ENCODE results near the gene KHNYN.
A peak's percentile ranks its signal among the peaks of the same experiment; 100 is the strongest.
"Not testable (repeated sequence)": the region's sequence is repeated elsewhere in the genome, so short reads cannot be mapped to it uniquely, and the experiment has no call there.

Gene KHNYN

GRCh38 chr14:24439830-24440605, 10.3 kb downstream of the KHNYN start:
- TF ChIP-seq CTCF (IDR thresholded peaks at IDR 0.05; ENCODE audit: control insufficient read depth, extremely low read depth, insufficient read depth), result no peak
- no peak for DNase-seq (ENCODE audit: low read depth)
- no peak overlapping the region for H3K4me3 ChIP-seq (ENCODE audit: low read depth, low read length)

GRCh38 chr14:24440606-24441399, 11.0 kb downstream of the KHNYN start:
- no peak for TF ChIP-seq CTCF (IDR thresholded peaks at IDR 0.05; ENCODE audit: control insufficient read depth, extremely low read depth, insufficient read depth)
- peak overlapping the region; percentile 81 for H3K4me3 ChIP-seq (ENCODE audit: low read depth, low read length)
- DNase-seq (ENCODE audit: low read depth), result no peak

DNA sequence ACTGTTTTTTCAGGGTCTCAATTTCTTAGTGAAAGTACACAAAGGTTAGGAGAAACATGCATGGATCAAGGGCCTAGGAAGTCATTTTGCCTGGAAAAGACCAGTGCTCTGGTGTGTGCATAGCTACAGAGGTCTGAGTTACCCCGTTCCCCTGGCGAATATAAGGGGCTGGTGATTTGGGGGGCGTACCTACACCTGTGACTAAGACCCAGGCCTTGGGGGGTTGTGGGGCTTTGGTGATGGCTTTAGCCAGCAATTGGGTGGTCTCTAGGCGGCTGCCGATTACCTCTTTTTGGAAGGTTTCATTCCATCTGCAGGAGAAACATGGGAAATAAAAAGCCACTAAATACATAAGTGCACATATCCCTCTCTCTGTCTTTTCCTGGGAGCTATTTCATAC, 11.7 kb downstream of the KHNYN start:
- no peak for TF ChIP-seq CTCF (IDR thresholded peaks at IDR 0.05; ENCODE audit: control insufficient read depth, extremely low read depth, insufficient read depth)
- peak overlapping the region; percentile 81 for H3K4me3 ChIP-seq (ENCODE audit: low read depth, low read length)
- DNase-seq (ENCODE audit: low read depth), result no peak

GRCh38 chr14:24441904-24442239, 12.1 kb downstream of the KHNYN start:
- H3K4me3 ChIP-seq (ENCODE audit: low read depth, low read length), result peak overlapping the region; percentile 81
- no peak for DNase-seq (ENCODE audit: low read depth)

DNA sequence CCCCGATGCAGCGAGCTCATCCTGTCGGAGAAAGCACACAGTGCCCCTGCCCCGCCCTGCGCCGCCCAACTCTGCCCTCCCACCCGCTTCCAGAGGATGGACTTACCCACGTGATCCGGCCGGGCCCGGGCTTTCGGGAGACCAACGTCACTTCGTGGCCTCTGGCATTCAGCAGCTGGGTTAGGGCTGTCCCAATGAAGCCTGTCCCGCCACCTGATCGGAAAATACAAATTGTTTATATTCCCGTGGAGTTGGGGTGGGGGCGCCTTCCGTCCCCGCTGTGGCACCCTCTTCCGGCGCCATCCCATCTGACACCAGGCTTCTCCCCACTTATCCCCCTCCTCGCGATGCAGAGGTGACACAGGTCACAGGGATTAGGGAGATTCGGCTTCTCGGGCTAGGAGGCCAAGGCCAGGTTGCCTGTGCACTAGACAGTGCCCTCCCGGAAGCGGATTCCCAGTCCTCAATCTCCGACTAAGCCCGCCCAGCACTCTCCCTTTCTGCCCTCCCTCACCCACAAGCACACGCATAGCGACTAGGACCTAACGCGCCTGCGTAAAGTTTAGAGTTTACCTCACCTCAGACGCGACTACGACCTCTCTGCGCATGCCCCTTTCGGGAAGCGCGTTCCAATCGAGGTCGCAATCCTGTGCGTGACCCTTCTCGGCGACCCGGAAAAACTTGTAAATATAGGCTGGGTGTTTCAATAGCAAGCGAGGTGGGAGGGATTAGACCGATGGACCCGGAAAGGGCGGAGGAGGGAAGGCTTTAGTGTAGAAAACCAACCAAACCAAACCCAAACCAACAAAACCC, 12.7 kb downstream of the KHNYN start, which contains the start of gene SDR39U1:
Gene SDR39U1 (minus strand): TSS at position 537 of the 813 bp plus-strand sequence. CDS start 7 bp downstream, at position 530.
- no peak for TF ChIP-seq CTCF (IDR thresholded peaks at IDR 0.05; ENCODE audit: control insufficient read depth, extremely low read depth, insufficient read depth)
- DNase-seq (ENCODE audit: low read depth), result peak; percentile 98
- peak within 1 kb of the TSS; percentile 81 for H3K4me3 ChIP-seq (ENCODE audit: low read depth, low read length)

More at GRCh38 chr14:24441904-24442239, 12.1 kb downstream of the KHNYN start:
- no peak for TF ChIP-seq CTCF (IDR thresholded peaks at IDR 0.05; ENCODE audit: control insufficient read depth, extremely low read depth, insufficient read depth)

- no peak for TF ChIP-seq CTCF (IDR thresholded peaks at IDR 0.05; ENCODE audit: control insufficient read depth, extremely low read depth, insufficient read depth)
- peak overlapping the region; percentile 81 for H3K4me3 ChIP-seq (ENCODE audit: low read depth, low read length)
- DNase-seq (ENCODE audit: low read depth), result no peak
These were observed 13.4 kb downstream of the KHNYN start for GRCh38 chr14:24443053-24443665.

DNA sequence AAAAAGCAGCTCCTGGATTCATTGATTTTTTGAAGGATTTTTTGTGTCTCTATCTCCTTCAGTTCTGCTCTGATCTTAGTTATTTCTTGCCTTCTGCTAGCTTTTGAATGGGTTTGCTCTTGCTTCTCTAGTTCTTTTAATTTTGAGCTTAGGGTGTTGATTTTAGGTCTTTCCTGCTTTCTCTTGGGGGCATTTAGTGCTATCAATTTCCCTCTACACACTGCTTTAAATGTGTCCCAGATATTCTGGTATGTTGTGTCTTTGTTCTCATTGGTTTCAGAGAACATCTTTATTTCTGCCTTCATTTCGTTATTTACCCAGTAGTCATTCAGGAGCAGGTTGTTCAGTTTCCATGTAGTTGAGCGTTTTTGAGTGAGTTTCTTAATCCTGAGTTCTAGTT, 21.1 kb downstream of the KHNYN start:
- H3K4me3 ChIP-seq (ENCODE audit: low read depth, low read length); DNase-seq (ENCODE audit: low read depth): not testable (repeated sequence)
